GM19238 (cell line): ENCODE results near the gene XPO1.
"Not testable (repeated sequence)": the region's sequence is repeated elsewhere in the genome, so short reads cannot be mapped to it uniquely, and the experiment has no call there.

Experiments used
- DNase-seq: peaks from one replicate; pipeline ENCODE4 v3.0.0; 2011; ENCODE audit warnings: low spot score; ENCODE audit not compliant: insufficient read length

Gene XPO1

DNA sequence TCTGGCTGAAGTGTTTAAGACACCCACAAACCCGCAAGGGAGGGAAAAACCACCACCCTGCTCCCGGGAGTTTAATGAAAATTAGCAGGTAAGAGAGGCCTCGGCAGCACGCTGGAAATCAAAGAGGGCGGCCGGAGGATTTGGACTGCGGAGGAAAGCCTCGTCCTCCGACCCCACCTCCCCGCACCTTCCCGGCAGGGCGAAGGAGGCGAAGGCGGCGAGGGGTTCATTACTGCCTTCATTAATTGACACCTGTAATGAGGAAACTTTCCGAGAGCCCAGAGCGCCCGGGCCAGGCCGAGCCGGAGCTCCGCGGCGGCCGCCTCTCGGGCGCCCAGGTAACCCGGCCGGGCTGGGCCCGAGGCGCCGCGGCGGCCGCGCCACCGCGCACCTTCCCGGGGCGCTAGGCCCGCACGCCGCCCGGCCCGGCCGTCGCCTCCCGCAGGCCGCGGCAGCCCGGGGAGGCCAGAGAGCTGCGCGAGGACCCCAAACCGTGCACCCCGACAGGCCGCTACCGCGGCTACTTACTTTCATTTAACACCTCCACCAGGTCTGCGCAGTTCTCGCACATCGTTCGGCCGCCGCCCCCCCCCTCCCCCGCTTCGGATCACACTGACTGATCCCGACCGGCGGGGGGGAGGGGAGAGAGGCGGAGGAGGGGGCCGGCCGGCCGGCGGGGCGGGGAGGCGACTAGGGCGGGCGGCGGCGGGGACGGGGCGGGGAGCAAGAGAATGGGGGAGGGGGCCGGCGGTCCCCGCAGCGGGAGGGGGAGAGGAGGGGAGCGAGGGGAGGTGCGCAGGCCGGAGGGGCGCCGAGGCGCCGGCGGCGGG is 67.8 kb downstream of the XPO1 start:
- DNase-seq = peak; percentile 67

DNA sequence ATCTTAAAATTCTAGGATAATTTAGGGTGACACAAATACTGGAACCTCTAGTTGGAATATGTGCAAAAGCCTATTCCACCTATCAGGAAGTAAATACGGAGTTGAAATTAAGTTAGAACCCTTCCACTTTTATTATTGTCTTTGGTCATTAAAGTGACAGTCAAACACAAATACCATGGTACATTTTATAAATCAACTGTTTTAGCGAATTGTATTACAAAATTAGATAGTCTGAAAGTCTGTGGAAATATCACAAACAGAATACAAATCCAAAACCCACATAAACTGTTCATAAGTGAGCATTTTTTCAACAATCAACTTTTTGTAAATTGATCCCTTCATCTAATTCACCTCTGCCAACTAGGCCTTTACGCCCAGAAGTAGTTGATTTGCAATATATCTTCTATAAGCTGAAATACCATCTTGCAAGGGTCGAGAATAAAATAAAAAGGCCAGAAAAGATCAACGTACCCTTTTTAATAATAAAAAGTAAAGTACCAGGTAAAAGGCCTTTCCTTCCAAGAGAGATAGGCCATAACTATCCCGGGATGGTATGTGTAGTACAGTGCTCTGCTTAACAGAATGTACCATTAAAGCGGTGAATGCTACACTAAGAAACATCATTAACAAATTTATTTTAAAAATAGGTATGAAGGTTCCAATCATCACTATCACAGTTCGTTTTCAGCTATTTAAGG is 68.6 kb downstream of the XPO1 start:
- DNase-seq = no peak

DNA sequence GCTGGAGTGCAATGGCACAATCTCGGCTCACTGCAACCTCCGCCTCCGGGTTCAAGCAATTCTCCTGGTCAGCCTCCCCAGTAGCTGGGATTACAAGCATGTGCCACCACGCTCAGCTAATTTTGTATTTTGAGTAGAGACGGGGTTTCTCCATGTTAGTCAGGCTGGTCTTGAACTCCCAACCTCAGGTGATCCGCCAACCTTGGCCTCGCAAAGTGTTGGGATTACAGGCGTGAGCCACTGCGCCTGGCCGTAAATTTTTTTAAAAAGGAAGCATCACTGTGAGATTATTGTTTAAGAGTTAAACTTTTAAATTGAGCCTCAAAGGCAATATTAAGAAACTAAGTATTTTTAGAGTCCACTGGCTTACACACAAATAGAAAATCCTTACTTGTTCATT is 69.9 kb downstream of the XPO1 start:
- DNase-seq = not testable (repeated sequence)

DNA sequence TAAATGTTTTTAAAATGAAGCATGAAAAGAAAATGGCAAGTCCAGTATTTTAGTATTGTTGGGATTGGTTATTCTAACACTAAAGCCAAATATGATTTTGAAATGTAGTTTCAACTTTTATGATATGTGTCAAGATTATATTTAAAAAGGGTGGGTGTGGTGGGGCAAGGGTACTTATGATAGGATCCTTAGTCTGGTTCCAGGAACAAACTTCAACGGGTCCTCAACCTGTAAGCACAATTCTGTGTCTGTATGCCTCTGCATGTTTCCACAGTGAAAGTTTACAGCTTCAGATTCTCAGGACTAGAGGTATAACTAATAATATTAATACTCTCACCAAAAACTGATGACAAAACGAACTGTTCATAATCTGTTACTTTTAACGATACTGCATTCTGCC is 73.1 kb downstream of the XPO1 start:
- no peak for DNase-seq

DNA sequence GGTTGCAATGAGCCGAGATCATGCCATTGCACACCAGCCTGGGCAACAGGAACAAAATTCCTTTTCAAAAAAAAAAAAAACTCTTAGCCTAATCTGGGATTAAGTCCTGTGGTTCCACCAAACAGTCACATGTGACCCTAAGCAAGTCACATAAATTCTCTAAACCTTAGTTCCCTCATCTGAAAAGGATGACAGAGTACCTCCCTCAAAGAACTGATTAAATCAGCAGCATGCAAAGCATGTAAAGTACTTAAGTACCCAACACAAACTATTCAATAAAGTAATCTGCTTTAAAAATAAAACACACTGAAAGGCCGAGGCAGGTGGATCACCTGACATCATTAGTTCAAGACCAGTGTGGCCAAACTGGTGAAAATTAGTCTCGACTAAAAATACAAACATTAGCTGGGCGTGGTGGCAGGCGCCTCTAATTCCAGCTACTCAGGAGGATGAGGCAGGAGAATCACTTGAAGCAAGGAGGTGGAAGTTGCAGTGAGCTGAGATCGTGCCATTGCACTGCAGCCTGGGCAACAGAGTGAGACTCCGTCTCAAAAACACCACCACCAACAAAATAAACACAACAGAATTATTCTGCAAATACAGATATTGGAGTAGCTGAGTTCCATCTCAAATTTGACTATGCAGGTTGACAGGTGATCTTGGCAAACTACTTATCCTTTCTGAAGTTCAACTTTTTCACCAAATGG is 74.2 kb downstream of the XPO1 start:
- DNase-seq = no peak

DNA sequence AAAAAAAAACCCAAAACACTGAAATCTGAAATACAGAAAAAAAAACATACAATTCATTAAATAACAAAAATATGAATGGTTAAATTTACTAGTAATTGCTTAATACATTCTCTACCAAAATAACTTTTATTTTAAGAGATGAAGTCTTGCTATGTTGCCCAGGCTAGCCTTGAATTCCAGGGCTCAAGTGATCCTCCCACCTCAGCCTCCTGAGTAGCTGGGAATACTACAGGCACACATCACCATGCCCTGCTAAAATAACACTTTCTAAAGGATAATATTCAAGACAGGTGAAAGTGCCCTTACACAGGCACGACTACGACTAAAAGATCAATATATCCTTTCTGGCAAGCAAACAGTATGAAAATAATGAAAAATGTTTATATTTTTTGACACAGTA is 76.8 kb downstream of the XPO1 start:
- no peak for DNase-seq

DNA sequence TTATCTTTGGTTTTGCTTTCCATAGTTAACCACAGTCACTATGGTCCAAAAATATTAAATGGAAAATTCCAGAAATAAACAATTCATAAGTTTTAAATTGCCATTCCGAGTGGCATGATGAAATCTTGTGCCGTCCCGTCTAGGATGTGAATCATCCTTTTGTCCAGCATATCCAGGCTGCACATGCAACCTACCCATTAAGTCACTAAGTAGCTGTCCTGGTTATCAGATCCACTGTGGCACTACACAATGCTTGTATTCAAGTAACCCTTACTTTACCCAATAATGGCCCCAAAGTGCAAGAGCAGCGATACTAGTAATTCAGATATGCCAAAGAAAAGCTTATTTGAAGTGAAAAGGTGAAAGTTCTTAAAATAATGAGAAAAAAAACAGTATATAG is 78.0 kb downstream of the XPO1 start:
- DNase-seq = no peak

DNA sequence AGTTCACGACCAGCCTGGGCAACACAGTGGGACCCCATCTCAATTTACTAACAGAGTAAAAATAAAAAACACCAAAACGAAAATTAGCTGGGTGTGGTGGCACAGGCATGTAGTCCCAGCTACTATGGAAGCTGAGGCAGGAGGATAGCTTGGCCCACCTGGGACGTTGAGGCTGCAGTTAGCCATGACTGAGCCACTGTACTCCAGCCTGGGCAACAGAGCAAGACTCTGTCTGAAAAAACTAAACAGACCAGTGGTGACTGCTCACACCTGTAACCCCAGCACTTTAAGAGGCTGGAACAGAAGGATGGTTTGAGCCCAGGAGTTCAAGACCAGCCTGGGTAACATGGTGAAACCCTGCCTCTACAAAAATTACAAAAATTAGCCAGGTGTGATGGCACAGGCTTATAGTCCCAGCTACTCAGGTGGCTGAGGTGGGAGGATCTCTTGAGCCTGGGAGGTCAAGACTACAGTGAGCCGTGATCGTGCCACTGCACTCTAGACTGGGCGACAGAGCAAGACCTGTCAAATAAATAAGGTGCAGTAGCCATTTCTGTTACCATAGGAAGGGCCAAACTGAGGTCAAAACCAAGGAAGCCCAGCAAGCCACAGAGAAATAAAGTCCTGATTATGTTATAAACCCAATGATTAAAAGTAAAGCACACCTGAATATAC is 81.3 kb downstream of the XPO1 start:
- no peak for DNase-seq

DNA sequence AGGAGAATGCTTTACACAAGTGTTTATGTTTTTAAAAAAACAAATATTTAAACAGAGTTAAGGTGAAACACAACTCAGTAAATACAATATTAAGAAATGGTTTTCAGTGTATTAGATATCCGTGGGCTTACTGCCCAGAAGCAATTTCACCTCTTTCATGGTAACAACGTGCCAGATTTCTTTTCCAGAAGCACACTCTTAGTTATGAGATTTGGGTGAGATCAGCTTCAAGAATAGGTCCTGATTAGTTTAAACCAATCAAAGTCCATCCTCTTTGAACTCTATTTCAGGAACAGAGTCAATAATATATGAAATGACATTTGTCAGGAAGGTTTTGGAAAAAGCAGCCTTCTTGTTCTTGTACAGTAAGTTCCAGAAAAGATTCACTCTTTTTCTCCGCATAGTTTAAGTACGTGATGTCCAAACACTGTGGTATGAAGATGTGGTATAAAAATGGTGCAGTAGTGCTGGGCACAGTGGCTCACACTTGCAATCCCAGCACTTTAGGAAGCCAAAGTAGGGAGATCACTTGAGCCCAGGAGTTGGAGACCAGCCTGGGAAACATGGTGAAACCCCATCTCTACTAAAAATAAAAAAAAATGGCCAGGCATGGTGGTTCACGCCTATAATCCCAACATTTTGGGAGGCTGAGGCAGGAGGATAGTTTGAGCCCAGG is 81.9 kb downstream of the XPO1 start:
- no peak for DNase-seq

DNA sequence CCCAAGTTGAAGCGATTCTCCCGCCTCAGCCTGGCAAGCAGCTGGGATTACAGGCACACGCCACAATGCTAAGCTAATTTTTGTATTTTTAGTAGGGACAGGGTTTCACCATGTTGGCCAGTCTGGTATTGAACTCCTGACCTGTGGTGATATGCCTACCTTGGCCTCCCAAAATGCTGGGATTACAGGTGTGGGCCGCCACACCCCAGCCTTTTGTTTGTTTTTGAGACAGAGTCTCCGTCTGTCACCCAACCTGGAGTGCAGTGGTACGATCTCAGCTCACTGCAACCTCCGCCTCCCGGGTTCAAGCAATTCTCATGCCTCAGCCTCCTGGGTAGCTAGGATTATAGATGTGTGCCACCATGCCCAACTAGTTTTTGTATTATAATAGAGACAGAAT is 83.2 kb downstream of the XPO1 start:
- not testable (repeated sequence) for DNase-seq

DNA sequence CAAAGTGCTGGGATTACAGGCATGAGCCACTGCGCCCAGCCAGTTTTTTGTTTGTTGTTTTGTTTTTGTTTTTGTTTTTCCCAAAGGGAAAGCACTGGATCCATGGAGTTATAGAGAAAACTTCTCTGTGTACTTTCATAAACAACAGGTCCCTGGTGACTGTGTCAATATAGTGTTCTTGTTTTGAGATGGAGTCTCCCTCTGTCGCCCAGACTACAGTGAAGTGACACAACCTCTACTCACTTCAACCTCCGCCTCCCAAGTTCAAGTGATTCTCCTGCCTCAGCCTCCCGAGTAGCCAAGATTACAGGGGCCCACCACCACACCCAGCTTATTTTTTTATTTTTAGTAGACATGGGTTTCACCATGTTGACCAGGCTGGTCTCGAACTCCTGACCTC is 83.8 kb downstream of the XPO1 start:
- DNase-seq = no peak

DNA sequence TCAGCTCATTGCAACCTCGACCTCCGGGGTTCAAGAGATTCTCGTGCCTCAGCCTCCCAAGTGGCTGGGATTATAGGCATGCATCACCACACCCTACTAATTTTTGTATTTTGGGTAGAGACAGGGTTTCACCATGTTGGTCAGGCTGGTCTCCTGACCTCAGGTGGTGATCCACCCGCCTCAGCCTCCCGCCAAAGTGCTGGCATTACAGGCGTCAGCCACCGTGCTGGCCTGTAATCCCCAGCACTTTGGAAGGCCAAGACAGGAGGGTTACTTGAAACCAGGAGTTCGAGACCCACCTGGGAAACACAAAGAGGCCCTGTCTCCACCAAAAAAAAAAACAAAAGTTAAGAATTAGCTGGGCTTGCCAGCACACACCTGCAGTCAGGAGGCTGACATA is 85.8 kb downstream of the XPO1 start:
- no peak for DNase-seq

DNA sequence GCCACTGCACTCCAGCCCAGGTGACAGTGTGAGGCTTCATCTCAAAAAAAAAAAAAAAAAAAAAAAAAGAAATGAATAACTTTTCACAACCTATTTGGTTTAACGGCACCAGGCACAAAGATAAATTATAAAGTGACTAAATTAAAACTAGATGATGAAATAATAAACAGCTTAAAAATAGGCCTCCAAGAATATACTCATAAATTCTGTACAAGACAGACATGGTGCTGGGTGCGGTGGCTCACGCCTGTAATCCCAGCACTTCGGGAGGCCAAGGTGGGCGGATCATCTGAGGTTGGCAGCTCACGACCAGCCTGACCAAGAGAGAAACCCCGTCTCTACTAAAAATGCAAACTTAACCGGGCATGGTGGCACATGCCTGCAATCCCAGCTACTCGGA is 87.0 kb downstream of the XPO1 start:
- DNase-seq = no peak

DNA sequence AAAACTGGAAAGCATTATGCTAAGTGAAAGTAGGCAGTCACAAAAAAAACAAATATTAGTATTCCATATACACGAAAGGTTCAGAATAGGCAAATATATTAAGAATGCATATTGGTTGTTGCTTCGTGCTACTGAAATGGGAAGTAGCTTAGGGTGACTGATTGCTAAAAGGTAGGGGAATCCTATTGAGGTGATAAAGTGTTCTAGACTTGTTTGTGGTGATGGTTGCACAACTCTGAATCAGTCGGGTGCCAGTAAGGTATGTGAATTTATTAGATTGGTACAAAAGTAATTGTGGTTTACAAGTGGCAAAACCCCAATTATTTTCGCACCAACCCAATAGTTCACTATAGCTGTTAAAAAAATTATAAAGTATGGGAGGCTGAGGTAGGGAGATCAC is 88.0 kb downstream of the XPO1 start:
- no peak for DNase-seq

DNA sequence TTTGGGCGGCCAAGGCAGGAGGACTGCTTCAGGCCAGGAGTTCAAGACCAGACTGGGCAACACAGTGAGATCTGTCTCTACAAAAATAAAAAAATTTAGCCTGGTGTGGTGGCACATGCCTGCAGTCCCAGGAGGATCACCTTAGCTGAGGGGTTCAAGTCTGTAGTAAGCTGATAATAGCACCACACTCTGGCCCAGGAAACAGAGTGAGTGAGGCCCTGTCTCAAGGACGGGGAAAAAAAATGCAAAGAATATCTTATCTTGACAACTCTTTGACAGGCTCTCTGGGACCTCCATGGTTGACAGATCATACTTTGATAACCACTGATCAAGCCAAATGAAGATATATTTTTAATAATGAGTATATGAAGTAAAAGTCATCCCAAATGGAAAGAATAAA is 89.9 kb downstream of the XPO1 start:
- no peak for DNase-seq

DNA sequence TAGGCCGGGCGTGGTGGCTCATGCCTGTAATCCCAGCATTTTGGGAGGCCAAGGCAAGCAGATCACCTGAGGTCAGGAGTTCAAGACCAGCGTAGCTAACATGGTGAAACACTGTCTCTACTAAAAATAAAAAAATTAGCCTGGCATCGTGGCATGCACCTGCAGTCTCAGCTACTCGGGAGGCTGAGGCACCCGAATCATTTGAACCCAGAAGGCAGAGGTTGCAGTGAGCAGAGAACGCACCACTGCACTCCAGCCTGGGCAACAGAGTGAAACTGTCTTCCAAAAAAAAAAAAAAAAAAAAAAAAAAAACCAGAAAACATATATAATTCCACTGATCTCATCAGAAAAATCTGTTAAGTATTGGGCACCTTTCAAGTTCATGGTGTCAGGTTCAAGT is 91.2 kb downstream of the XPO1 start:
- DNase-seq = not testable (repeated sequence)

DNA sequence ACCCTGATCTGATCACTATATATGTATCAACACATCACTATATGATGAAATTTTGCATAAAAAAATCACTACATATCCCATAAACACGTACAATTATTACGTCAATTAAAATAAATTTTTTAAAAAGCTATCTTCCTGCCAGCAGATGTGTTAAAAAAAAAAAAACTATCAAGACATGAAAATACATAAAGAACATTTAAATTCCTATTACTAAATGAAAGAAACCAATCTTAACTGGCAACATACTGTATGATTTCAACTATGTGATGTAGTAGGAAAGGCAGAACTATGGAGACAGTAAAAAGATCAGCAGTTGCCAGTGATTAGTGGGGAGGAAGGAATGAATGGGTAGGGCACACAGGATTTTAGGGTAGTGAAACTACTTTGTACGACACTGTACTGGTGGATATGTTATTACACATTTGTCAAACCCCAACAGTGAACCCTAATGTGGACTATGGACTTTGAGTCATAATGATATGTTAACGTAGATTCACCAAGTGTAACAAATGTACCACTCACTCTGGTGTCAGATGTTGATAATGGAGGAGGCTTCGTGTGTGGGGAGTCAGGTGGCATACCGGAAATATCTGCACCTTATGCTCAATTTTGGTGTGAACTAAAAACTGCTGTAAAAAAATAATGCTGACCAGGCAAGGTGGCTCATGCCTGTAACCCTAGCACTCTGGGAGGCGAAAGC is 94.7 kb downstream of the XPO1 start:
- DNase-seq = no peak

DNA sequence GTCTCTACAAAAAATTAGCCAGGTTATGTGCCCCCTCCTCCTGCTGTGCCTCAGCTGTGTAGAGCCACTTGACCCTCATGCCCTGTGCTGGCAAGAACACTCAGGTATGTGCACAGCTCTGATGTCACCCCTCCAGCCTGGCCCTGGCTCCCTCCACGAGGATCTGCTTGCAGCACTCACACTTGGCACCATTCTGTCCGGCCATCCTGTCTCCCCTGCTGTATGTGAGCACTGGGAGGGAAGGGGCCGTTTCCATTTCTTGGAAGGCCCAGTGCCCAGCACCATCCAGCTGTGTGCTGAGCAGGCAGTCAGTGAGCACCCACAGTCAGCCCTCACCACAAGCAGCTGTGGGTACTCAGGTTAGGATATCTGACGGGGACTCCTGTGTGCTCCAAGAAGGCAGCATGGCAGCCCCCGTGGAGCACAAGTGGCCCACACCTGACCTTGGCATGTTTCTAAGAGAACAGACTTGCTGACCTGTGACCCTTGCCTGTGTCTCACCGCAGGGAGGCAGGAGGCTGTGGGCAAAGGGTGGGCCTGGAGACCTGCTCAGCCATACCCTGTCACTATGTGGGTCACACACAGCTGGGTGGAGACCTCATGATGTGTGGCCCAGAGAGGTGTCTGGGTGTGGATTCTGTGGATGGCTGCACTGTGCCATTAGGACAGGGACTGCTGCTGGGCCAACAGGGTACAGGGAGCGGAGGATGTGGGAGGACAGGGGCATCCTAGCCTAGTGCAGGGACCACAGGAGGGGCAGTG is 98.7 kb downstream of the XPO1 start:
- DNase-seq = no peak

DNA sequence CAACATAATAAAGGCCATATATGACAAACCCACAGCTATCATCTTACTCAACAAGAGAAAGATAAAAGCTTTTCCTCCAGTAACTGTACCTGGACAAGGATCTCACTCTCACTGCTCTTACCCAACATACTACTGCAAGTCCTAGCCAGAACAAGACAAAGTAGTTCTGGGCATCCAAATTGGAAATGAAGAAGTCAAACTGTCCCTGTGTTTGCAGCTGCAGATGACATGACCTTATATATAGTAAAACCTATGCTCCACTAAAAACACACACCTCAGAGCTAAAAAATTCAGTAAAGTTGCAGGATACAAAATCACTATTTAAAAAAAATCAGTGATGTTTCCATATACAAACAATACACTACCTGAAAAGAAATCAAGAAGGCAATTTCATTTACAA is 99.5 kb downstream of the XPO1 start:
- DNase-seq = no peak

DNA sequence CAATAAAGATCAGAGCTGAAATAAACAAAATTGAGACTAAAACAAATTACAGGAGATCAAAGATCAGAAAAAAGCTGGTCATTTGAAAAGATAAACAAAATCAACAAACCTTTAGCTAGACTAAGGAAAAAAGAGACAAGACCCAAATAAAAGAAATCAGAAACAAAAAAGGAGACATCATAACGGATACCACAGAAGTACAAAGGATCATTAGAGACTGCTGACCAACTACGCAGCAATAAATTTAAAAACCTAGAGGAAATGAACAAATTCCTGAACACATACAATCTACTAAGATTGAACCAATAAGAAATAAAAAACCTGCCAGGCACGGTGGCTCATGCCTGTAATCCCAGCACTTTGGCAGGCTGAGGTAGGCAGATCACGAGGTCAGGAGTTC is 101.0 kb downstream of the XPO1 start:
- DNase-seq = no peak
